Stimulated activated naive CD8-positive, alpha-beta T cell treated with anti-CD3 and anti-CD28 coated beads, Interleukin-15, amount 100 ng/mL, for 72 hours (primary cell): ENCODE measurements around the gene STXBP1.
A peak's percentile ranks its signal among the peaks of the same experiment; 100 is the strongest.

Source experiments
- ATAC-seq: fragments of 150-1000 bp; cut with Tn5 transposase; 2 replicates; pipeline ENCODE4 v1.10.0; 2021; ENCODE audit warnings: mild to moderate bottlenecking, moderate library complexity
- DNase-seq, 2 donors: peaks; one replicate each; pipeline ENCODE4 v3.0.0; 2021 to 2022
- H3K27ac Mint-ChIP-seq, 2 donors: one replicate each; pipeline ENCODE4 v1.8.0; 2022; ENCODE audit warnings: mild to moderate bottlenecking in 2 of 2, mixed read lengths in 2 of 2, moderate library complexity in 2 of 2
- H3K27me3 Mint-ChIP-seq: one replicate; pipeline ENCODE4 v1.8.0; 2022; ENCODE audit warnings: mixed read lengths
- H3K4me1 Mint-ChIP-seq: one replicate; pipeline ENCODE4 v1.8.0; 2022; ENCODE audit warnings: mild to moderate bottlenecking, mixed read lengths
- H3K4me3 Mint-ChIP-seq, 2 donors: one replicate each; pipeline ENCODE4 v1.8.0; 2022; ENCODE audit warnings: mild to moderate bottlenecking in 2 of 2, mixed read lengths in 2 of 2, moderate library complexity in 1 of 2
- H3K9me3 Mint-ChIP-seq, 2 donors: one replicate each; pipeline ENCODE4 v1.8.0; 2022; ENCODE audit warnings: mixed read lengths in 2 of 2

STXBP1 gene

GRCh38 chr9:127611899-127612790 is at the start of gene STXBP1:
TSS of gene STXBP1 (plus strand) at chr9:127612277. CDS start at chr9:127612404, 127 bp downstream.
- Mint-ChIP-seq H3K27me3 (peaks cover 36% of the 10 kb centered on the region), H3K9me3 (no peaks in the 10 kb centered on the region), H3K4me3 (peak within 1 kb of the TSS; percentile 96 to 100), H3K4me1 (peaks cover 45% of the 10 kb centered on the region), H3K27ac (peak within 1 kb of the TSS in 1 of 2 donors; percentile 32)
- DNase-seq (peak; percentile 89 to 90), ATAC-seq (peak; percentile 84)

DNA sequence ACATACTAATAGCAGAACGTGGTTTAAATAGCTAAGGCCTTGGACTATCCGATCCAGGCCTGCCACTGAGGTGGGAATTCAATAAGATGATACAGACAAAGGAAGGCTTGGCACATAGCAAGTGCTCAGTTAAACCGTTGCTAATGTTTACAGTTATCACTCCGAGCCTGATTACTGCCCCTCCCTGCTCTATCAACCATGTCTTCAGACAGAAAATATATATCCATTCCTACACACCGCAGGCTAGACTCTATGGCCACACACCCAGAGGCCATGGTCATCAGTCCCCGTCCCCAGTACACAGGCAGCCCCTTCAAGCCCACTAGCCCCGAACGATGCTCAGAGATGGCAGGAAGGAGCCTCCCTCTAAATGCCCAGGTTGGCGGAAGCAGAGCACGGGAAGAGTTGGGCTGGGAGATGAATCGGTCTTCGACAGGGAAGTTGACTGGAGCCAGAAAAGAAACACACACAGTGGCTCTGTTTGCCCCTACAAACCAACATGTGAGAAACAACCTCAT is 49.7 kb upstream of the STXBP1 start:
- H3K4me1 Mint-ChIP-seq = peaks cover 42% of the 10 kb centered on the region

DNA sequence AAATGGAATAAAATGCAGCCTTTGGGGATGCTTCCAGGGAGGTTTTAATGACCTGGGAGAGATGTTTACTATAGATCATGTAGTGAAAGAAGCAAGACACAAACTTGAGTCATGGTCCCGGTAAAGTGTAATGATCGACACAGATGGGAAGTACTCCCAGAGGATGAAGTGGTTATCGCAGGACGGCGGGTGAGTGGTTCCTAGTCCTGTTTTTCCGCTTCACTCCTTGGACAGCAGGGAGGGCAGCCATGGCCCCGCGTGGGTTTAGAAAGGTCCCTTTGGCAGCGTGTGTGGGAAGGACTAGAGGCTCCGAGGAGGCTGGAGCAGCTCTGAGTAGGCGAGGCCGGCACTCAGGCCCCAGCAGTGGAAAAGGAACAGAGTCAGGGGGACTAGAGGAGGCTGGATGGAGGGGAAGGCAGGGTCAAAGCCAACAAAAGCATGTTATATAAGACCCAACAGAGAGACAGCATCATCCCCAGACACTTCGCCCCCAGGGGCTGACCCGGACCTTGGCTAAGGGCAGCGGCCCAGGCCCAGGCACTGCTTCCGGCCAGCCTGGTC is 49.2 kb upstream of the STXBP1 start:
- Mint-ChIP-seq H3K4me3 (no peak overlapping the region), H3K27me3 (no peaks in the 10 kb centered on the region), H3K27ac (peak overlapping the region; percentile 29 to 49), H3K9me3 (no peaks in the 10 kb centered on the region), H3K4me1 (peaks cover 42% of the 10 kb centered on the region)
- DNase-seq = no peak
- no peak for ATAC-seq

More for the DNA sequence above, 49.7 kb upstream of the STXBP1 start:
- no peak for ATAC-seq
- H3K27me3 Mint-ChIP-seq = no peaks in the 10 kb centered on the region
- no peaks in the 10 kb centered on the region for H3K9me3 Mint-ChIP-seq
- no peak overlapping the region for H3K27ac Mint-ChIP-seq
- H3K4me3 Mint-ChIP-seq = no peak overlapping the region
- DNase-seq = no peak

DNA sequence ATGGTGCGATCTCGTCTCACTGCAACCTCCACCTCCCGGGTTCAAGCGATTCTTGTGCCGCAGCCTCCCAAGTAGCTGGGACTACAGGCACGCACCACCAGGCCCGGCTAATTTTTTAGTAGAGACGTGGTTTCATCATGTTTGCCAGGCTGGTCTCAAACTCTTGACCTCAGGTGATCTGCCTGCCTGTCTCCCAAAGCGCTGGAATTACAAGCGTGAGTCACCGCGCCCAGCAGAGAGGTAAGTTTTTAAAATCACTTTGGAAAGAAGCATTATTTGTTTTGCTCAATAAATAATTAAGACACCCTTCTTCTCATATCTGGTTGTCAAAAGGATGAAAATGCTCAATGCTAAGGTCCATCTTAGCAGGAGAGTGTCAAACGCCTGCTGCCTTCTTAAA is 48.5 kb upstream of the STXBP1 start:
- Mint-ChIP-seq H3K27me3 (no peaks in the 10 kb centered on the region), H3K9me3 (no peaks in the 10 kb centered on the region), H3K4me3 (no peak overlapping the region), H3K27ac (peak overlapping the region in 1 of 2 donors; percentile 61), H3K4me1 (peaks cover 37% of the 10 kb centered on the region)
- no peak for ATAC-seq
- DNase-seq = no peak

DNA sequence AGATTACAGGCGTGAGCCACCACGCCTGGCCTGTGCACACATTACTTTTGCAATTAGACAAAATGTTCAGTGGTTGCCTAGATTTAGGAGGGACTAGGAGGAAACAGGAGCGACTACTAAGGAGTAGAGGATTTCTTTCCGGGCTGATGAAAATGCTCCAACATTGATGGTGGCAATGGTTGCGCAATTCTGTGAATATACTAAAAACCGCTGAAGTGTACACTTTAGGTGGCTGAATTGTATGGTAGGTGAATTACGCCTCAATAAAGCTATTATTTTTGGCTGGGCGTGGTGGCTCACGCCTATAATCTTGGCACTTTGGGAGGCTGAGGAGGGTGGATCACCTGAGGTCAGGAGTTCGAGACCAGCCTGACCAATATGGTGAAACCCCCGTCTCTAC is 46.8 kb upstream of the STXBP1 start:
- Mint-ChIP-seq H3K4me1 (peaks cover 41% of the 10 kb centered on the region), H3K4me3 (no peak overlapping the region)

GRCh38 chr9:127566351-127567001 is 45.6 kb upstream of the STXBP1 start:
- Mint-ChIP-seq H3K9me3 (no peaks in the 10 kb centered on the region), H3K4me3 (no peak overlapping the region), H3K27ac (no peak overlapping the region), H3K27me3 (no peaks in the 10 kb centered on the region), H3K4me1 (peaks cover 41% of the 10 kb centered on the region)
- DNase-seq (no peak), ATAC-seq (no peak)

More for the DNA sequence above, 46.8 kb upstream of the STXBP1 start:
- ATAC-seq (no peak), DNase-seq (no peak)
- no peaks in the 10 kb centered on the region for H3K27me3 Mint-ChIP-seq
- no peaks in the 10 kb centered on the region for H3K9me3 Mint-ChIP-seq
- no peak overlapping the region for H3K27ac Mint-ChIP-seq

DNA sequence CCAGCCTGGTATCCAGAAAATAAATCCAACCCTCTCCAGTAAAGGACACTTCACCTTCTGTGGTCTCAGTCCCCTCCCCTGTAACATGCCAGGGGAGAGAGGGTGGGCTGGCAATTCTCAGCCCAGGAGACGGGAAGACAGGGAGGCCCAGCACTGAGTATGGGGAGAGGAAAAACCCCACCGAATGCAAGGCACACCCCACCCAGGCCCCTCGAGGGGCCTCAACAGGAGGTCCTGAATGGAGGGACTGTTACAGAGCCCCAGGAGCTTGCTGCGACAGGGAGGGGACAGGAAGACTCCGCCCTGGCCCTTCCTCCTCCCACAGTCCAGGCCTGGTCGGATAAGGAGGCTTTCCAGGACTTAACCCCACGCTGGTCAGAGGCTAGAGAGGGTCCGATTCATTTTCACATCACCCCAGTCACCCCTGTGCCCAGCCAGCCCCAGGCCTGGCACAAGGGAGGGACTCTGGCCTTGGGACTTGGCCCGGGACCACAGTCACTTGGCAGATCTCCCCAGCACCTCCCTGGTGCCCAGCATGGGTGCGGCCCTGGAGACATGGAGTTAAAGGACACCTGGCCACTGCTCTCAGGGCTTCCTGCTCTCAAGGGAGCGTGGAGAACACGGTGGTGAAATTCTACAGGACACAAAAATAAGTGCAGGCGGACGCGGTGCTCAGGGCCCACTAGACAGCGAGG is 44.9 kb upstream of the STXBP1 start:
- peaks cover 34% of the 10 kb centered on the region for H3K4me1 Mint-ChIP-seq
- H3K27ac Mint-ChIP-seq = no peak overlapping the region
- H3K27me3 Mint-ChIP-seq = no peaks in the 10 kb centered on the region
- peak overlapping the region; percentile 53 to 75 for H3K4me3 Mint-ChIP-seq
- DNase-seq = no peak
- ATAC-seq = no peak
- no peaks in the 10 kb centered on the region for H3K9me3 Mint-ChIP-seq

GRCh38 chr9:127567730-127568617 is 44.1 kb upstream of the STXBP1 start:
- ATAC-seq (no peak), DNase-seq (peak in 1 of 2 donors; percentile 23)
- H3K27me3 Mint-ChIP-seq = no peaks in the 10 kb centered on the region
- H3K27ac Mint-ChIP-seq = no peak overlapping the region
- peak overlapping the region; percentile 53 to 75 for H3K4me3 Mint-ChIP-seq
- H3K9me3 Mint-ChIP-seq = no peaks in the 10 kb centered on the region
- peaks cover 32% of the 10 kb centered on the region for H3K4me1 Mint-ChIP-seq

DNA sequence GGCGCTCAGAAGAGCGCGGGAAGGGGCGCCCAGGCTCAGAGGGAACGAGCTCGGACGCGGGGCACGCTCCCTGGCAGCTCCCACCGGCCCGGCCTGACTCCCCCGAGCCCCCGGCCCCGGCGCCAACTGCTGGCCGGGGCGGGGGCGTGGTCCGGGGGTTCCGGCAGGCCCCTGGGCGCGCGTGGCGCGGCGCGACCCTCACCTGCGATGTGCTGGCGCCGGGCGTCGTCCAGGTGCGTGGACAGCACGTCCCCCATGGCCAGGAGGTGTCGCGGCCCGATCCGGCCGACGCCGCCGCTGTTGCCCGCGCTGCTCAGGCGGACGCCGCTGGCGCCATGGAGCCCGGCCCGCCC is 43.5 kb upstream of the STXBP1 start:
- no peaks in the 10 kb centered on the region for H3K9me3 Mint-ChIP-seq

GRCh38 chr9:127568971-127569885 is 42.8 kb upstream of the STXBP1 start:
- ATAC-seq (peak; percentile 85), DNase-seq (peak; percentile 75 to 76)
- peaks cover 39% of the 10 kb centered on the region for H3K4me1 Mint-ChIP-seq
- H3K27me3 Mint-ChIP-seq = no peaks in the 10 kb centered on the region
- H3K27ac Mint-ChIP-seq = peak overlapping the region; percentile 85 to 94
- peak overlapping the region; percentile 89 to 91 for H3K4me3 Mint-ChIP-seq
- H3K9me3 Mint-ChIP-seq = no peaks in the 10 kb centered on the region

More for the DNA sequence above, 43.5 kb upstream of the STXBP1 start:
- Mint-ChIP-seq H3K4me3 (peak overlapping the region; percentile 53 to 75), H3K27me3 (no peaks in the 10 kb centered on the region), H3K27ac (no peak overlapping the region), H3K4me1 (peaks cover 33% of the 10 kb centered on the region)
- DNase-seq (no peak), ATAC-seq (peak; percentile 39)

GRCh38 chr9:127569886-127570401 is 42.1 kb upstream of the STXBP1 start:
- DNase-seq (peak in 1 of 2 donors; percentile 35), ATAC-seq (peak; percentile 79)
- Mint-ChIP-seq H3K4me3 (peak overlapping the region; percentile 89 to 91), H3K27me3 (no peaks in the 10 kb centered on the region), H3K9me3 (no peaks in the 10 kb centered on the region), H3K27ac (peak overlapping the region in 1 of 2 donors; percentile 85), H3K4me1 (peaks cover 46% of the 10 kb centered on the region)

GRCh38 chr9:127570533-127571111 is 41.5 kb upstream of the STXBP1 start:
- H3K9me3 Mint-ChIP-seq = no peaks in the 10 kb centered on the region
- ATAC-seq = no peak
- DNase-seq = no peak
- no peak overlapping the region for H3K4me3 Mint-ChIP-seq
- H3K27ac Mint-ChIP-seq = no peak overlapping the region
- H3K4me1 Mint-ChIP-seq = peaks cover 49% of the 10 kb centered on the region
- no peaks in the 10 kb centered on the region for H3K27me3 Mint-ChIP-seq

DNA sequence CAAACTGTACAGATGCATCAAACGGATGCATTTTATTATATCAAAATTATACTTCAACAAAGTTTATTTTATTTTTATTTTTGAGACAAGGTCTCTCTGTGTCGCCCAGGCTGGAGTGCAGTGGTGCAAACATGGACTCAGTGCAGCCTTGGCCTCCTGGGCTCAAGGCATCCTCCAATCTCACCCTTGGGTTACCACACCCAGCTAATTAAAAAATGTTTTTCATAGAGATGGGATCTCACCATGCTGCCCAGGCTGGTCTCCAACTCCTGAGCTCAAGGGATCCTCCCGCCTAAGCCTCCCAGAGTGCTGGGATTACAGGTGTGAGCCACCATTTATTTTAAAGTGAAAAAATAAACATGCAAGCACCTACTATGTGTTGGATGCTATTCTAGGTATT is 40.1 kb upstream of the STXBP1 start:
- no peak overlapping the region for H3K27ac Mint-ChIP-seq

More for the DNA sequence above, 40.1 kb upstream of the STXBP1 start:
- ATAC-seq = no peak
- no peaks in the 10 kb centered on the region for H3K9me3 Mint-ChIP-seq
- H3K4me3 Mint-ChIP-seq = no peak overlapping the region
- no peak for DNase-seq
- peaks cover 52% of the 10 kb centered on the region for H3K4me1 Mint-ChIP-seq
- H3K27me3 Mint-ChIP-seq = peaks cover 7% of the 10 kb centered on the region
